ENCODE data around the gene MORN4. TPM values are rescaled to one million over a fixed set of nuclear protein-coding genes. Genes with fewer than 3 reads are reported as not detected.
"Not testable (repeated sequence)": the region's sequence is repeated elsewhere in the genome, so short reads cannot be mapped to it uniquely, and the experiment has no call there.

The MORN4 gene
- total RNA-seq, 1 donor from 2014 or later: 17.7 TPM

DNA sequence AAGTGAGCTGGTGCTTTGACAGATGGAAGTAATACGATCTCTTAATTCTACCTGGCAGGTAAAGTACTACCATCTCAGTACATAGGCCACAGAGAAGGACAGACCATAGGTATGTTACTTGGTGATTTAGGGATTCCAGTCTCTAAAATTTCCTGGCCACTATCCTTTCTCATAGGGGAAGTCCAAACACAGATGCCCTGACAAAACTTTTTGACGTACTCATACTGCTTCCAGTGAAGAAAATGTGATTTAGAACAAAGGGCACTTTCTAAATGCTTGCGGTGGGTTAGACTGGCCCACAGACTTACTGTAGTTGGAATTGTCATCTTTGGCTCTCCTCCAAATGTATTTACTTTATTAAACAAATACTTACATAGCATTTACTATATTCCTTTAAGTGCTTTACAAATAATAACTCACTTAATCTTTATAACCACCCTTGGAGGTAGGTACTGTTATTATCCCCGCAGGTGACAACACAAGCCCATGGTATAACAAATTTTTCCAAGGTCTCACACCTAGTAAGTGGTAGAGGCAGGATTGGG, 10.2 kb upstream of the MORN4 start:
- intact Hi-C loops (cut with DNase I): no loop called here
- no peak for DNase-seq (ENCODE audit: low spot score)

DNA sequence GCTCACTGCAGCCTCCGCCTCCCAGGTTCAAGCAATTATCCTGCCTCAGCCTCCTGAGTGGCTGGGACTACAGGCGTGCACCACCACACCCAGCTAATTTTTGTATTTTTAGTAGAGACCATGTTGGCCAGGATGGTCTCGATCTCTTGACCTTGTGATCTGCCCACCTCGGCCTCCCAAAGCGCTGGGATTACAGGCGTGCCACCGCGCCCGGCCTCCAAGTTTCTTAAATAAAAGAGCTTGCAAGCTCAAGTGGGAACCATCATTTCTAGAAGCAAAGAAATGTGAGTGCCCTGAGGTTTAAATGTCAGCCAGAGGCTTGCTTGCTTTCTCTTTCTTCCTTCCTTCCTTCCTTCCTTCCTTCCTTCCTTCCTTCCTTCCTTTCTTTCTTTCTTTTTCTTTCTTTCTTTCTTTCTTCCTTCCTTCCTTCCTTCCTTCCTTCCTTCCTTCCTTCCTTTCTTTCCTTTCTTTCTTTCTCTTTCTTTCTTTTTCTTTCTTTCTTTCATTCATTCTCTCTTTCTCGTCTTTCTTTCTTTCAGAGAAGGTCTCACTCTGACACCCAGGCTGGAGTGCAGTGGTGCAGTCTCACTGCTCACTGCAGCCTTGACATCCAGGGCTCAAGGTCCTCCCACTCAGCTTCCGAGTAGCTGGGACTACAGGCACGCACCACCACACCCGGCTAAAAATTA, 9.3 kb upstream of the MORN4 start:
- intact Hi-C loops (cut with DNase I); DNase-seq (ENCODE audit: low spot score): not testable (repeated sequence)

DNA sequence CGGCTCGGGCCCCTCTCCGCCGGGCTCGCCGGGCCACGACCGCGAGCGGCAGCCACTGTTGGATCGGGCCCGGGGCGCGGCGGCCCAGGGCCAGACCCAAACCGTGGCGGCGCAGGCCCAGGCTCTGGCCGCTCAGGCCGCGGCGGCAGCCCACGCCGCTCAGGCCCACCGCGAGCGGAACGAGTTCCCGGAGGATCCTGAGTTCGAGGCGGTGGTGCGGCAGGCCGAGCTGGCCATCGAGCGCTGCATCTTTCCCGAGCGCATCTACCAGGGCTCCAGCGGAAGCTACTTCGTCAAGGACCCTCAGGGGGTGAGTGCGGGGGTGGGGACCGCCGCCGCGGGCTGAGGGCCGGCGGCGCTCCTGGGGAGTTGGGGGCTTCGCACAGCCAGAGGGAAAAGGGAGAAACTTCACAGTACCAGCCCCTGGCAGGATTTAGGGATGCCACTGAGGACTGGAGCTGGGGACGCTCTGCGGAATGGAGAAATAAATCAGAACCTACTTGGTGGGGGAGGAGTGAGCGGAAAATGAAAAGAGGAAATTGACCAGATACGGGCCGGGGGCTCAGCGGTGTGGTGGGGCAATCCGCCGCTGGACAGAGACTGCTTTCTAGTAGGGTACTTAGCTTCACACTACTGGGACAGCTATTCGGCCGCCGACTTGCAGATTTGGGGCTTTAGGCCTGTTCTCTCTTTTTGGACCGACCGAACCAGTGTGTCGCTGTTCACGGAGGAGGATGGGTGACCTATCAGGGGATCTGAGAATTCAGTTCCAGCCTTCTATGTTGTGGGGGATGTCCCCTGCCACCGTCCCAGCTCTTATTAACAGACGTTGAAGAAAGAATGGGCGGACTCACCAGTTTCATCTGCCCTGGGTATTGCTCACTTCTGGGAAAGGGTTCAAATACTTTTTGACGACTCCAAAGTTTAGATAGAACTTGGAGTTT, 7.8 kb upstream of the MORN4 start:
- DNase-seq (ENCODE audit: low spot score): no peak
- intact Hi-C loops (cut with DNase I): no loop called here

DNA sequence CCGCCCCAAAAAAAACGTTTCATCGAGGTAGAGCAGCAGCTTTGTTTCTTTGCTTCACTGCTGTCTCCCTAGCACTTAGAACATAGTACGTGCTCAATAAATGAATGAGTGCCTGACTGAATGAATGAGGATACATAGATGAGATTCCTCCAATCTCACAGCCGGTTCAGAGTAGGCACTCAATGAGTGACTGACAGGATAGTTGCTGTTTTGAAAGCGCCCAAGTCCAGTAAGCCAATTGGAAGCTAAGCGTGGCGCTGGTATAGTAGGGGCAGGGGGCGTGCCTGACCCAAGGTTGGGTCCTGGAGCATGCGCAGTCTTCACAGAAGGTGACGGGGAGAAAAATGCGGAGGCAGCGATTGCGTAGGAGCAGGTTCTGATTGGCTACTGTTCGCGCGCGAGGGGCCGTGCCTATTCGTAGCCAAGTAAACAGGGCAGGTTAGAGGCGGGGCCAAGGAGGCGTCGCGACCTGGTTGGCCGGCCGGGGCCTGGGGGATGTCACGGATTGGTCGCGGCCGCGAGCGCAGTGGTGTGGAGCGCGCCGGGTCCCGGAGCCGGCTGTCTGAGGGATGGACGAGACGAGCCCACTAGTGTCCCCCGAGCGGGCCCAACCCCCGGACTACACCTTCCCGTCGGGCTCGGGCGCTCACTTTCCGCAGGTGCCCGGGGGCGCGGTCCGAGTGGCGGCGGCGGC, 7.0 kb upstream of the MORN4 start, which contains the start of gene PI4K2A:
PI4K2A (plus strand) TSS at position 498 of the 694 bp plus-strand sequence; CDS start at position 570, 72 bp downstream.
- peak; percentile 99 for DNase-seq (ENCODE audit: low spot score)
- intact Hi-C loops (cut with DNase I): no loop called here

DNA sequence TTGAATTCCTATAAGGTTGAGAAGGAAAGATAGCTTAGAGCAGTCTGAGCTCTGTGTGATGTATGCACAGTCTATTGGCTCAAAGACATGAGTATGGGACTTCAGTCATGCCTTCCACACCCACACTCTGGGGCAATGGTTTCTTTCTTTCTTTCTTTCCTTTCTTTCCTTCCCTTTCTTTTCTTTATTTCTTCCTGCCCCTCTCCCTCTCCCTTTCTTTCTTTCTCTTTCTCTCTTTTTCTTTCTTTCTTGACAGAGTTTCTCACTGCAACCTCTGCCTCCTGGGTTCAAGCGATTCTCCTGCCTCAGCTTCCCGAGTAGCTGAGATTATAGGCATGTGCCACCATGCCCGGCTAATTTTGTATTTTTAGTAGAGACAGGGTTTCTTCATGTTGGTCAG, 5.8 kb upstream of the MORN4 start:
- DNase-seq (ENCODE audit: low spot score): not testable (repeated sequence)
- intact Hi-C loops (cut with DNase I): loop anchor here (10.0 kb wide), 1 partner anchor 46 kb away; the partner anchor contains the start of gene AVPI1

DNA sequence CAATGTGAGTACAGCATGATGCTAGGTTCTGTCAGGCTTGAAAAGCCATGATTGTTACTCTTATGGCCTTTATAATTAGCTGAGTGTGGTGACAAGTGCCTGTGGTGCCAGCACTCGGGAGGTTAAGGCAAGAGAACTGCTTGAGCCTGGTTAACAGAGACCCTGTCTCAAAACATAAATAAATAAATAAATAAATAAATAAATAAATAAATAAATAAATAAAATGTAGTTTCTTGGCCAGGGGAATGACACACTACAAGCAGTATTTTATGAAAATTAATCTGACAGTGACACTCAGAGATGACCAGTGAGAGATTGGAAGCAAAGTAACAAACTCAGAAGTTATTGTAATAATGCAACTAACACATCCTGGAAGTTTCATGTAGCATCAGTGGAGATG, 2.3 kb upstream of the MORN4 start:
- DNase-seq (ENCODE audit: low spot score): no peak
- intact Hi-C loops (cut with DNase I): loop anchor here (10.0 kb wide), 1 partner anchor 49 kb away; the partner anchor contains the start of gene AVPI1

DNA sequence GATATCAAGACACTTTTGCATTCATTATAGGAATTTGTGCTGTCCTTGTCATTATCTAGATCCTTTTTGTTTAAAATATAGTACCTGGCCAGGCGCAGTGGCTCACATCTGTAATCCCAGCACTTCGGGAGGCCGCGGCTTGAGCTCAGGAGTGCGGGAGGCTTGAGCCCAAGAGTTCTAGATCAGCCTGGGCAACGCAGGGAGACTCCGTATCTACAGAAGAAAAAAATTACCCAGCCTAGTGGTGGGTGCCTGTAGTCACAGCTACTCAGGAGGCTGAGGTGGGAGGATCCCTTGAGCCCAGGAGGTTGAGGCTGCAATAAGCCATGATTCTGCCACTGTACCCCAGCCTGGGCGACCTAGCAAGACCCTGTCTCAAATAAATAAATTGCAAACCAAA, 621 bp upstream of the MORN4 start:
- intact Hi-C loops (cut with DNase I): loop anchor here (10.0 kb wide), 1 partner anchor 51 kb away; the partner anchor contains the start of gene AVPI1
- no peak for DNase-seq (ENCODE audit: low spot score)

DNA sequence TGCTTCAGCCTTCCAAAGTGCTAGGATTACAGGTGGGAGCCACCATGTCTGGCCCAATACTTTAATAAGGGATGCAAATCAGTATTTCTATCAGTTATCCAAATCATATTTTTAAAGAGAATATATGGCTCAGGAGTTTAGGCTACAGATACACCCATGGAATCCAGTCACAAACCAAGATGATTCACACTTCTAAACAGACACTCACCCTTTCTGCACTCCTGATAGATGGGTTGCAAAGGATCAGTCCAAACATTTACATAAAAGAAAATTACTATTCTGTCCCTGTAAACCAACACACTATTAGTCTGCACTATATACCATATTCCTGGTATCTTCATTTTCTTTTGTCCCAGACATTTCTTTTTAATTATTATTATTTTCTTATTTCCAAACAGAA, 2.2 kb downstream of the MORN4 start:
- DNase-seq (ENCODE audit: low spot score): no peak
- intact Hi-C loops (cut with DNase I): loop anchor here (10.0 kb wide), 1 partner anchor 54 kb away; the partner anchor contains the start of gene AVPI1

DNA sequence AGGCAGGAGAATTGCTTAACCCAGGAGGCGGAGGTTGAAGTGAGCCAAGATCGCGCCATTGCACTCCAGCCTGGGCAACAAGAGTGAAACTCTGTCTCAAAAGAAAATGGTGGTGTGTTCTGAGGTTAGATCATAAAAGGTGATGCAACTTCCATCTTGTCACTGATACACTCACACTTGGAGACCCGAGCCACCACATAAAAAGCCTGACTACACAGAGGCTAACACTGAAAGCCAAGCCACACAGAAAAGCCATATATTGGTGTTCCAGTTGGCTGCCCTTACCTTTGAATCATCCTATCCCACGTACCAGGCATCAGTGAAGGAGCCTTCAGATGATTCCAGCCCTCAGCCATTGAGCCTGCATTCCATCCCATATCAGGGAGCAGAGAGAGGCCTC, 4.0 kb downstream of the MORN4 start:
- intact Hi-C loops (cut with DNase I): no loop called here
- DNase-seq (ENCODE audit: low spot score): no peak

DNA sequence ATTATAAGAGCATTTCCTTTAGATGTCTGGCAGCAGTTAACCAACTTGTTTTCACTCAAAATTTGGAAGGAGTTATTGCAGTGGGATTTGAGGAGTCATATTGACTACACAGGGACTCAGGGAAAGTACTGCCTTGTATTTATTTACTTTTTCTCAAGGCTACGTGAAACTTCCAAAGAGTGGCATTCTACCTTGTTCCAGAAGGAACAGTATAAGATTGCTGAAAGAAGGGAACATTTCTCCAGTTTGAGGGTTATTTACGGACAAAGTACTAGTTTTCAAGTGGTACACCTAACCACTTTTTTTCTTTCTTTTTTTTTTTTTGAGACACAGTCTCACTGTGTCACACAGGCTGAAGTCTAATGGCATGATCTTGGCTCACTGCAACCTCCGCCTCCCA, 5.1 kb downstream of the MORN4 start:
- intact Hi-C loops (cut with DNase I): no loop called here
- no peak for DNase-seq (ENCODE audit: low spot score)

DNA sequence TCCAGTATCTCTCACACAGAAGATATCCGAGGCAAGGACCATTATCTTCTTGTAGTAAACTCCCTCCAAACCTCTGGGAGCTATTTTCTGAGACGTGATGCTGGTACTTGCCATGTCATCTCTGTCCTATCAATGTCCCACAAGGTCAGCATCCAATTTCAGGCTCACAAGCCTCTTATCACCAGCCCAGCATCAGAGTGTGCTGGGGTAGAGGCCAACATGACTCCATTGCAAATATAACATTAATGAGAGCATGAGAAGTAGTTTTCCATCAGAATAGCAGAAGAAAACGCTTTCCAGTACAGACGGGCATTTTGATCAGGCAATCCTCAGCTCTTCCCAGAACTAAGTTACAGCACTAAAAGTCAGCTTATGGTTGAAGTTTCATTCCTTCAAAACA, 5.6 kb downstream of the MORN4 start:
- intact Hi-C loops (cut with DNase I): no loop called here
- DNase-seq (ENCODE audit: low spot score): no peak

DNA sequence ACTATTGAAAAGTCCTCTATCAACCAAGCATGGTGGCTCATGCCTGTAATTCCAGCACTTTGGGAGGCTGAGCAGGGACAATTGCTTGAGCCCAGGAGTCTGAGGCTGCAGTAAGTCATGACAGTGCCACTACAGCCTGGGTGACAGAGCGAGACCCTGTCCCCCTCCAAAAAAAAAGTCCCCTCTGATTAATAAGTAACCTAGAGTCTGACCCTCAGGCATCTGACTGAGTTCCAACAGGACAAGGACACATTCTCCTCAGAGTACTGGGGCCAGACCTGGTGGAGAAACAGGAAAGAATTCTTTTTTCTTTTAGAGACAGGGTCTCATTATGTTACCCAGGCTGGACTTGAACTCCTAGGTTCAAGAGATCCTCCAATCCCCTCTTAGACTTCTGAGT, 10.0 kb downstream of the MORN4 start:
- intact Hi-C loops (cut with DNase I): no loop called here
- no peak for DNase-seq (ENCODE audit: low spot score)

DNA sequence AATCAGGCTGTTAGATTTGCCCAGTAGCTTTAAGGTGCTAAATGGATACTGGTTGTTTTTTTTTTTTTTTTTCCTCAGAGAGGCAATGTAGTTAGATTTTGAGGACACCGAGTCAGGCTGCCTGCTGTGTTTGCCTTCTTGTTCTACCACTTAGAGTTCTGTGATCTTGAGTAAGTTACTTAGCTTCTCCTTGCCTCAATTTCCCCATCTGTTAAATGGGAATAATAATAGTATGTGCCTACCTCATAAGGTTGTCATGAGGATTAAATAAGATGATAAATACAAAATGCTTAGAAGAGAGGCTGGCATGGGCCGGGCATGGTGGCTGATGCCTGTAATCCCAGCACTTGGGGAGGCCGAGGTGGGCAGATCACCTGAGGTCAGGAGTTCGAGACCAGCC, 14.6 kb downstream of the MORN4 start:
- intact Hi-C loops (cut with DNase I): no loop called here

DNA sequence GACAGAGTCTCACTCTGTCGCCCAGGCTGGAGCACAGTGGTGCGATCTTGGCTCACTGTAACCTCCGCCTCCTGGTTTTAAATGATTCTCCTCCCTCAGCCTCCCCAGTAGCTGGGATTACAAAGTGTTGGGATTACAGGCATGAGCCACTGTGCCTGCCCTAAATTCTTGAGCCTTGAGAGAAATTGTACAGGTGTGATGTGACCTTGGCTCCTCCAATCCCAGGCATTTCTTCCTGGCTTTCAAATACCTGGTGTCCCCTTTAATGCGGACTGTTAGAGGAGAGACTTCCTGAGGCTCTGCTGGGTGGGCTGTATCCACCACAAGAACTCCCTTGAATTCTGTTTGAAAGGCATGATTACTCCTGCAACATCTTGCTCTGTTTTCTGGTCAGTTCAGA, 15.0 kb downstream of the MORN4 start:
- DNase-seq (ENCODE audit: low spot score): no peak
- intact Hi-C loops (cut with DNase I): no loop called here

More for the DNA sequence above, 14.6 kb downstream of the MORN4 start:
- DNase-seq (ENCODE audit: low spot score): no peak

DNA sequence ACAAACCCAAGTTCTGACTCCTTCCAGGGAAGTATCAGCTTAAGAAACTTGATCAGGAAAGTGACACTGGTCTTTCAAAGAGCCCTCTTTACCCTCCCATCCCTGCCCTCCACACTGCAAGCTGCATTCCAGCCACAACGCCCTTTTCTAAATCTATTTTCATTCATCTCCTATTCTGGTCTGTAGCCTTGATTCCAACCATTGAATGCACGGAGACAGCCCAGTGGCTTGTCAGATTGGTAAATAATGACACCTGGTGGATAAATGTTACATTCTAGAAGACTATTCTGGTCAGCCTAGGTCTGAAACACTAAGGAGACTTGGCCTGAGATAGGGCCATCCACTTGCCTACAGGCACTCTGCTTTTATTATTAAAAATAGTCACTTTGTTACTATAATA, 20.9 kb downstream of the MORN4 start:
- intact Hi-C loops (cut with DNase I): loop anchor here (2.0 to 5.0 kb wide), 2 partner anchors 150 to 206 kb away; no protein-coding TSS in a partner anchor
- no peak for DNase-seq (ENCODE audit: low spot score)

DNA sequence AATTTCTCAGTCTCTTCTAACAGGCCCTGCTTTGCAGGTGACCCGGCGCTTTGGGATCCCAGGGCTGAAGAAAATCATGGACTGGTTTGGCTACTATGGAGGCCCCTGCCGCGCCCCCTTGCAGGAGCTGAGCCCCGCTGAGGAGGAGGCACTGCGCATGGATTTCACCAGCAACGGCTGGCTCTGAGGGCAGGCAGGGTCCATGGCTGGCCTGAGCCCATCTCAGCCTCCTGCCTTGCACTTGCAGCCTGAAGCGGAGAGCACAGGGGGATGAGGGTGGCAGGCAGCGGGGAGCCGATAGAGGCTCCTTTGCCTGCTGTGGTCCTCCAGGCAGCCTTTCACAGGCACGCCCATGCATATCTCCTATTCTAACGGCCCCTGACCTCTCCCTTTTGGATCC, 21.8 kb downstream of the MORN4 start:
- DNase-seq (ENCODE audit: low spot score): no peak
- intact Hi-C loops (cut with DNase I): loop anchor here (5.0 kb wide), 1 partner anchor 149 kb away; no protein-coding TSS in a partner anchor

DNA sequence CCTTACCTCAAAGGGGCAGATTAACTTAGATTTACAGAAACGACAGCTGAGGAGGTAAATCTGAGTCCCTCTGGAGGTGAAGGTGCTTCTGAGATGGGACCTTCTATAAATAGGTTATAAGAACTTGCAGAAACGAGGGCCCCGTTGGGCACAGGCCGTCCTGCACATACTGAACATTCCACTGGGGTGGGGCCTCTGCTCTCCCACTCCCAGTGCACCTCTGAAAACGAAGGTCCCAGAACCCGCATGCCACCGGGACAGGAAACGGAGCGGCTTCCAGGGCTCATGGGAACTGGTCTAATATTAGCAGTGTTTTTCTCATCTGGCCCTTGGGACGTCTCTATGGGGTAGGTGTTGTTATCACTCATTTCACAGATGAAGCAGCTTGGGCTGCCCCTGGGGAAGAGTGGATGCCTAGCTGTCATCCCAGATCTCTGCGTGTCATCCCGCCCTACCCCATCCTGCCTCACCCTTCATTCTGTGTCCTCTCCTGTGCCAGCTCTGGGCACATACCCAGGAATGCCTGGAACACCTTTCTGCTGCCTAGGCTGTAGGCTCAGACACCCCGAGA, 24.2 kb downstream of the MORN4 start:
- intact Hi-C loops (cut with DNase I): loop anchor here (1.0 kb wide), 1 partner anchor 35 kb away; no protein-coding TSS in a partner anchor

DNA sequence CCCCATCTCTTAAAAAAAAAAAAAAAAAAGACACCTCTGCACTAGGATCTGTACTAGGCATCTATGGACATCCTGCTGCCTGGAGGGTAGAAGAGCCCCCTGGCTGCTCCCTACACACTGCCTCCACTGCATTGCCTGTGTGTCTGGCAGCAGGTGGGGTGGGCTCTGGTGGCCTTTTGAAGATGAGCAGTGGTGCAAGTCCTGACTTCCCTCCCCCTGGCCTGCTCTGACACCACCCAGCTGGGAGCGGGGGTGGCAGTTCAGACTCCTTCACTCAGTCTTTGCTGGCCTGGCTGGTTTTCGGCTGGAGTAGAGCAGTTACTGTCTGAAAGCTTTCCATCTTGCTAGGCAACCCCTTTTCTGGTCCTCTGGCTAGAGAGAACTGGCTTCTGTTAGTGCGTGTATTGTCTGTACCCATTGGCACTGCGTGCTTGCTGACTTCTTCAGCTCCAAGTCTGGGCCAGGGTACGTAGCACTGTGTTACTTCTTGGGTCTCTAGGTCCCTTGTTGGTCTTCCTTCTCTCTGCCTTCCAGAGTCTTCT, 26.1 kb downstream of the MORN4 start:
- intact Hi-C loops (cut with DNase I): no loop called here

More for the DNA sequence above, 24.2 kb downstream of the MORN4 start:
- peak; percentile 80 for DNase-seq (ENCODE audit: low spot score)

More for the DNA sequence above, 26.1 kb downstream of the MORN4 start:
- no peak for DNase-seq (ENCODE audit: low spot score)
